ENCODE measurements around the gene CRABP2. TPM values are rescaled to one million over a fixed set of nuclear protein-coding genes. Genes with fewer than 3 reads are reported as not detected.

CRABP2 gene
- polyA plus RNA-seq, 1 of the 3 experiments (the other 2 are of a cell fraction): 42.1 TPM

DNA sequence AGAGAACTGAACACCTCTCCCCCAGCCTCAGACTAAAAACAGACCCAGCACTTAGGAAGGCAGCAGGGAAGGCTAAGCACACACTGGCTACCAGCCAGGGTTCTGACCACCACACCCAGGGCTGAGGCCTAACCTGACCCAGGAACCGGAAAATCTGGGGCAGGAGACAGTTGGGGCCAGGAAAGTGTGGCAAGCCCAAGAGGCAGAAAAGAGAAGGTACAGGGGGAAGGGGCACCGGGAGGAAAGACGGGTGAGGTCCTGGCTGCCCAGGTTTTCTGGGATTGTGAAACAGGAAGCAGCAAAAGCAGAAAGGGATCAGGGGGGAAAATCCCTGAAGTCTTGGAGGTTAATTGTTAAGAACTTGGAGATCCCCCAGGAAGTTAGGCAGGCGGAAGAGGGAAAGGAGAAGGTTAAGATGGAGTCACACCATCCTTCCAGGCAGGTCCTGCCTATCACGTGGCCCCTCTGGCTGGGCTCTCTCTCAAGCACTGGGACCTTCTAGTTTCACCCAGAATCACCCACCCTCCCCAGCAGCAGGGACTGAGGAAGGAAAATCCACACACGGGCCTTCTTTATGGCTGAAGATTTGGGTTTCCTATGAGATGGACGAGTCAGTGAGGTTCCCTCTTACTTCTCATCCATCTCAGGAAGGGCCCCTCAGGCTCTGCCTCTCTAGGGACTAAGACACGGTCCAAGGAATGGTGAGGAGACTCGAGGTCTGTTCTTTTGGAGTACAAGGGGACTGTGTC is 43.5 kb upstream of the CRABP2 start:
- ChIA-PET POLR2A (interaction anchor here (2.2 kb wide), 1 partner anchor 18 kb away, joined by 7 read pairs; the partner anchor contains the start of gene PRCC), CTCF (interaction anchor here (1.0 to 3.9 kb wide), 5 partner anchors 22 to 111 kb away, joined by 4 to 30 read pairs (median 10); partner anchors contain the start of genes METTL25B and NTRK1)
- Histone ChIP-seq H3K9me2 (no peaks in the 10 kb centered on the region), H3K9ac (peak overlapping the region; percentile 100), H3K79me2 (ENCODE audit: insufficient read depth) (peaks cover 88% of the 10 kb centered on the region), H3F3A (replicated peaks; ENCODE audit: insufficient read depth) (peaks cover 36% of the 10 kb centered on the region), H3K4me2 (peak overlapping the region; percentile 88), H3K27ac (ENCODE audit: low read depth in 2 of 2, low read length in 1 of 2) (peak overlapping the region; percentile 100), H4K20me1 (ENCODE audit: insufficient read depth) (no peaks in the 10 kb centered on the region), H3K4me1 (ENCODE audit: control insufficient read depth in 1 of 2, insufficient read depth in 2 of 2, low read depth in 1 of 2, low read length in 1 of 2) (peaks cover 37 to 56% of the 10 kb centered on the region in 2 experiments), H3K9me3 (no peaks in the 10 kb centered on the region), H2AFZ (ENCODE audit: low read depth) (no peak overlapping the region; the same call in 1 of the 2 replicates), H3K27me3 (ENCODE audit: insufficient read depth) (no peaks in the 10 kb centered on the region), H3K4me3 (ENCODE audit: low read depth in 2 of 2, low read length in 1 of 2) (peak overlapping the region; percentile 78 to 98), H3K36me3 (replicated peaks in 1 of 2; ENCODE audit: control insufficient read depth in 1 of 2, insufficient read depth in 2 of 2, low read length in 1 of 2) (peaks cover 12 to 19% of the 10 kb centered on the region in 2 experiments)
- 14% methylated on average over 9 of the region's 9 CpGs for WGBS (ENCODE audit: low lambda C conversion rate)
- no peak for DNase-seq
- TF ChIP-seq, protein P1, sequence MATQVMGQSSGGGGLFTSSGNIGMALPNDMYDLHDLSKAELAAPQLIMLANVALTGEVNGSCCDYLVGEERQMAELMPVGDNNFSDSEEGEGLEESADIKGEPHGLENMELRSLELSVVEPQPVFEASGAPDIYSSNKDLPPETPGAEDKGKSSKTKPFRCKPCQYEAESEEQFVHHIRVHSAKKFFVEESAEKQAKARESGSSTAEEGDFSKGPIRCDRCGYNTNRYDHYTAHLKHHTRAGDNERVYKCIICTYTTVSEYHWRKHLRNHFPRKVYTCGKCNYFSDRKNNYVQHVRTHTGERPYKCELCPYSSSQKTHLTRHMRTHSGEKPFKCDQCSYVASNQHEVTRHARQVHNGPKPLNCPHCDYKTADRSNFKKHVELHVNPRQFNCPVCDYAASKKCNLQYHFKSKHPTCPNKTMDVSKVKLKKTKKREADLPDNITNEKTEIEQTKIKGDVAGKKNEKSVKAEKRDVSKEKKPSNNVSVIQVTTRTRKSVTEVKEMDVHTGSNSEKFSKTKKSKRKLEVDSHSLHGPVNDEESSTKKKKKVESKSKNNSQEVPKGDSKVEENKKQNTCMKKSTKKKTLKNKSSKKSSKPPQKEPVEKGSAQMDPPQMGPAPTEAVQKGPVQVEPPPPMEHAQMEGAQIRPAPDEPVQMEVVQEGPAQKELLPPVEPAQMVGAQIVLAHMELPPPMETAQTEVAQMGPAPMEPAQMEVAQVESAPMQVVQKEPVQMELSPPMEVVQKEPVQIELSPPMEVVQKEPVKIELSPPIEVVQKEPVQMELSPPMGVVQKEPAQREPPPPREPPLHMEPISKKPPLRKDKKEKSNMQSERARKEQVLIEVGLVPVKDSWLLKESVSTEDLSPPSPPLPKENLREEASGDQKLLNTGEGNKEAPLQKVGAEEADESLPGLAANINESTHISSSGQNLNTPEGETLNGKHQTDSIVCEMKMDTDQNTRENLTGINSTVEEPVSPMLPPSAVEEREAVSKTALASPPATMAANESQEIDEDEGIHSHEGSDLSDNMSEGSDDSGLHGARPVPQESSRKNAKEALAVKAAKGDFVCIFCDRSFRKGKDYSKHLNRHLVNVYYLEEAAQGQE (IDR thresholded peaks at IDR 0.05; ENCODE audit: low read depth, low read length): no peak
- TF ChIP-seq FOXJ3 (CRISPR knock-in tag; IDR thresholded peaks at IDR 0.05) (no peak), NRF1 (IDR thresholded peaks at IDR 0.05; ENCODE audit: low read depth, low read length) (no peak), FOXM1 (IDR thresholded peaks at IDR 0.05; ENCODE audit: low read depth) (no peak), SIN3A (IDR thresholded peaks at IDR 0.05; ENCODE audit: borderline replicate concordance, low read depth, low read length) (no peak), GATA2 (CRISPR knock-in tag; IDR thresholded peaks at IDR 0.05) (no peak), RAD21 (IDR thresholded peaks at IDR 0.05; ENCODE audit: low read length) (no peak), MEF2A (IDR thresholded peaks at IDR 0.05; ENCODE audit: borderline replicate concordance, low read depth) (no peak), TAF1 (IDR thresholded peaks at IDR 0.05; ENCODE audit: borderline replicate concordance, low read depth, low read length) (no peak; the same call in 1 of the 2 replicates), TCF12 (IDR thresholded peaks at IDR 0.05) (no peak), GABPA (IDR thresholded peaks at IDR 0.05; ENCODE audit: low read depth) (peak; percentile 73), CHD2 (IDR thresholded peaks at IDR 0.05; ENCODE audit: low read length, partially characterized antibody) (no peak), ELF1 (IDR thresholded peaks at IDR 0.05) (no peak), RCOR1 (IDR thresholded peaks at IDR 0.05; ENCODE audit: low read length) (no peak), FOSL2 (IDR thresholded peaks at IDR 0.05; ENCODE audit: borderline replicate concordance, low read depth) (no peak), EZH2phosphoT487 (IDR thresholded peaks at IDR 0.05; ENCODE audit: borderline replicate concordance, low read depth) (no peak), IRF3 (IDR thresholded peaks at IDR 0.05; ENCODE audit: low read depth, low read length) (no peak), RFX5 (IDR thresholded peaks at IDR 0.05; ENCODE audit: low read length) (no peak), PBX3 (IDR thresholded peaks at IDR 0.05) (no peak), YY1 (IDR thresholded peaks at IDR 0.05; ENCODE audit: low read depth) (no peak), SMC3 (IDR thresholded peaks at IDR 0.05; ENCODE audit: low read depth, low read length) (no peak)
- TF ChIP-seq, protein P2, sequence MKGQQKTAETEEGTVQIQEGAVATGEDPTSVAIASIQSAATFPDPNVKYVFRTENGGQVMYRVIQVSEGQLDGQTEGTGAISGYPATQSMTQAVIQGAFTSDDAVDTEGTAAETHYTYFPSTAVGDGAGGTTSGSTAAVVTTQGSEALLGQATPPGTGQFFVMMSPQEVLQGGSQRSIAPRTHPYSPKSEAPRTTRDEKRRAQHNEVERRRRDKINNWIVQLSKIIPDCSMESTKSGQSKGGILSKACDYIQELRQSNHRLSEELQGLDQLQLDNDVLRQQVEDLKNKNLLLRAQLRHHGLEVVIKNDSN (IDR thresholded peaks at IDR 0.05; ENCODE audit: borderline replicate concordance, low read depth): peak; percentile 62; the same call in 1 of the 2 replicates
- TF ChIP-seq, protein P3, sequence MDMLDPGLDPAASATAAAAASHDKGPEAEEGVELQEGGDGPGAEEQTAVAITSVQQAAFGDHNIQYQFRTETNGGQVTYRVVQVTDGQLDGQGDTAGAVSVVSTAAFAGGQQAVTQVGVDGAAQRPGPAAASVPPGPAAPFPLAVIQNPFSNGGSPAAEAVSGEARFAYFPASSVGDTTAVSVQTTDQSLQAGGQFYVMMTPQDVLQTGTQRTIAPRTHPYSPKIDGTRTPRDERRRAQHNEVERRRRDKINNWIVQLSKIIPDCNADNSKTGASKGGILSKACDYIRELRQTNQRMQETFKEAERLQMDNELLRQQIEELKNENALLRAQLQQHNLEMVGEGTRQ (IDR thresholded peaks at IDR 0.05; ENCODE audit: borderline replicate concordance, low read depth, low read length): no peak
- TF ChIP-seq, protein P4, sequence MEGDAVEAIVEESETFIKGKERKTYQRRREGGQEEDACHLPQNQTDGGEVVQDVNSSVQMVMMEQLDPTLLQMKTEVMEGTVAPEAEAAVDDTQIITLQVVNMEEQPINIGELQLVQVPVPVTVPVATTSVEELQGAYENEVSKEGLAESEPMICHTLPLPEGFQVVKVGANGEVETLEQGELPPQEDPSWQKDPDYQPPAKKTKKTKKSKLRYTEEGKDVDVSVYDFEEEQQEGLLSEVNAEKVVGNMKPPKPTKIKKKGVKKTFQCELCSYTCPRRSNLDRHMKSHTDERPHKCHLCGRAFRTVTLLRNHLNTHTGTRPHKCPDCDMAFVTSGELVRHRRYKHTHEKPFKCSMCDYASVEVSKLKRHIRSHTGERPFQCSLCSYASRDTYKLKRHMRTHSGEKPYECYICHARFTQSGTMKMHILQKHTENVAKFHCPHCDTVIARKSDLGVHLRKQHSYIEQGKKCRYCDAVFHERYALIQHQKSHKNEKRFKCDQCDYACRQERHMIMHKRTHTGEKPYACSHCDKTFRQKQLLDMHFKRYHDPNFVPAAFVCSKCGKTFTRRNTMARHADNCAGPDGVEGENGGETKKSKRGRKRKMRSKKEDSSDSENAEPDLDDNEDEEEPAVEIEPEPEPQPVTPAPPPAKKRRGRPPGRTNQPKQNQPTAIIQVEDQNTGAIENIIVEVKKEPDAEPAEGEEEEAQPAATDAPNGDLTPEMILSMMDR (IDR thresholded peaks at IDR 0.05): no peak

Data from SK-N-SH (cell line).